Hepatocyte (in vitro differentiated cells): ENCODE results near the gene PYGO2.

Experiments
- CTCF ChIP-seq: fragments of 200-600 bp; sonication (generic); IDR thresholded peaks from 2 replicates; pipeline ENCODE4 v1.5.1; 2016; ENCODE audit warnings: antibody characterized with exemption, mild to moderate bottlenecking; ENCODE audit not compliant: poor library complexity
- EZH2phosphoT487 ChIP-seq: fragments of 200-600 bp; sonication (generic); IDR thresholded peaks from one replicate; pipeline ENCODE4 v1.6.1; 2018; ENCODE audit warnings: antibody characterized with exemption, mild to moderate bottlenecking, low read depth, moderate library complexity; ENCODE audit not compliant: unreplicated experiment, severe bottlenecking

GRCh38 chr1:154992721-154993571, 31.4 kb upstream of the PYGO2 start:
- TF ChIP-seq CTCF (no peak), EZH2phosphoT487 (no peak)
